K562 (cell line): Measurements from ENCODE around the gene LYSMD4. TPM values are rescaled to one million over a fixed set of nuclear protein-coding genes. Genes with fewer than 3 reads are reported as not detected.

Source experiments
- ARNT ChIP-seq, 2 experiments: fragments of 450-650 bp; IDR thresholded peaks; 2 replicates each; pipeline ENCODE4 v1.6.1; 2016; ENCODE audit warnings: mild to moderate bottlenecking in 1 of 2
- BHLHE40 ChIP-seq: IDR thresholded peaks from 2 replicates; pipeline ENCODE4 v1.6.1; 2011; ENCODE audit warnings: low read length, improper control_type of control experiment
- CAMTA2 ChIP-seq: fragments of 250-450 bp; sonication (Bioruptor Pico); conservative IDR thresholded peaks from 2 replicates; pipeline ENCODE4 v1.5.1; 2022
- CBX5 ChIP-seq: IDR thresholded peaks from 2 replicates; pipeline ENCODE4 v1.6.1; 2014; ENCODE audit warnings: low read depth, borderline replicate concordance
- CHD1 ChIP-seq: fragments of 200-600 bp; sonication (generic); IDR thresholded peaks from one replicate; pipeline ENCODE4 v1.6.1; 2012; ENCODE audit warnings: mild to moderate bottlenecking, moderate library complexity, low read length, inconsistent platforms
- ERF ChIP-seq: fragments of 450-650 bp; formaldehyde crosslinking; IDR thresholded peaks from 2 replicates; pipeline ENCODE4 v1.4.0; 2020; ENCODE audit warnings: mild to moderate bottlenecking, mixed read lengths
- GATAD2B ChIP-seq: fragments of 450-650 bp; IDR thresholded peaks from 2 replicates; pipeline ENCODE4 v1.6.1; 2017; ENCODE audit warnings: mild to moderate bottlenecking, borderline replicate concordance
- HMG20A ChIP-seq: fragments of 450-650 bp; formaldehyde crosslinking; conservative IDR thresholded peaks from 2 replicates; pipeline ENCODE4 v1.4.0; 2020; ENCODE audit warnings: mild to moderate bottlenecking, mixed read lengths
- HNRNPLL ChIP-seq: fragments of 200-400 bp; formaldehyde crosslinking; IDR thresholded peaks from 2 replicates; pipeline ENCODE4 v1.6.1; 2017; ENCODE audit warnings: low read length, low read depth, mild to moderate bottlenecking; ENCODE audit not compliant: poor library complexity, severe bottlenecking
- JUND ChIP-seq, 2 experiments: IDR thresholded peaks; 2 replicates in 1 of 2; 3 replicates in 1 of 2; pipeline ENCODE4 v1.6.1; 2011; ENCODE audit warnings: borderline replicate concordance in 2 of 2, low read depth in 2 of 2, low read length in 2 of 2, improper control_type of control experiment in 1 of 2, missing biosample characterization in 1 of 2, missing genetic modification characterization in 1 of 2, missing genetic modification reagents in 1 of 2
- KDM5B ChIP-seq: fragments of 200-600 bp; sonication (generic); IDR thresholded peaks from 2 replicates; pipeline ENCODE4 v1.6.1; 2012; ENCODE audit warnings: low read depth, mild to moderate bottlenecking, moderate library complexity, low read length, control low read depth, inconsistent platforms; ENCODE audit not compliant: insufficient replicate concordance
- NBN ChIP-seq: fragments of 450-650 bp; IDR thresholded peaks from 2 replicates; pipeline ENCODE4 v1.6.1; 2016; ENCODE audit warnings: low read depth, mild to moderate bottlenecking
- NFATC3 ChIP-seq: fragments of 450-650 bp; IDR thresholded peaks from 2 replicates; pipeline ENCODE4 v1.6.1; 2017; ENCODE audit warnings: mild to moderate bottlenecking
- RAD21 ChIP-seq, 2 experiments: fragments of 250-450 bp in 1 of 2; fragments of 450-650 bp in 1 of 2; sonication (Bioruptor Pico) in 1 of 2; formaldehyde crosslinking in 1 of 2; IDR thresholded peaks in 1 of 2; conservative IDR thresholded peaks in 1 of 2; 2 replicates each; pipeline versions ENCODE4 v1.4.0 to v1.8.0; 2020 to 2022; ENCODE audit warnings: mild to moderate bottlenecking in 2 of 2, moderate library complexity in 1 of 2
- RBFOX2 ChIP-seq: fragments of 200-400 bp; formaldehyde crosslinking; IDR thresholded peaks from 2 replicates; pipeline ENCODE4 v1.6.1; 2017; ENCODE audit warnings: low read depth, mild to moderate bottlenecking, low read length, moderate library complexity
- RBM14 ChIP-seq: fragments of 200-400 bp; formaldehyde crosslinking; IDR thresholded peaks from 2 replicates; pipeline ENCODE4 v1.6.1; 2018; ENCODE audit warnings: low read depth, mild to moderate bottlenecking, low read length, moderate library complexity, borderline replicate concordance; ENCODE audit not compliant: insufficient read depth
- TBP ChIP-seq: optimal IDR thresholded peaks from 2 replicates; pipeline ENCODE3; 2011; ENCODE audit warnings: low read depth, low read length, improper control_type of control experiment
- ZBED1 ChIP-seq: IDR thresholded peaks from 2 replicates; pipeline ENCODE4 v1.6.1; 2014
- ZC3H11A ChIP-seq: IDR thresholded peaks from 2 replicates; pipeline ENCODE4 v1.6.1; 2012; ENCODE audit warnings: low read depth, low read length, improper control_type of control experiment
- ZNF212 ChIP-seq: fragments of 450-650 bp; formaldehyde crosslinking; IDR thresholded peaks from 2 replicates; pipeline ENCODE4 v1.4.0; 2020; ENCODE audit warnings: mild to moderate bottlenecking
- ZNF589 ChIP-seq: fragments of 200-800 bp; sonication (Bioruptor generic); IDR thresholded peaks from 2 replicates; pipeline ENCODE4 v1.6.1; 2016; ENCODE audit warnings: low read depth, missing genetic modification characterization, missing compliant biosample characterization
- ZSCAN29 ChIP-seq: fragments of 450-650 bp; IDR thresholded peaks from 2 replicates; pipeline ENCODE4 v1.6.1; 2017
- polyA plus RNA-seq, 8 experiments: library from polyadenylated mRNA; depleted of rRNA in 4 of 8; stranded (reverse) in 5 of 8; unstranded in 3 of 8; fragments of >200 nt; fragmentation: Nextera tagmentation in 2 of 8; fragmentation: Illumina TruSeq in 1 of 8; extraction: Ambion mirVana in 2 of 8; extraction: Trizol in 1 of 8; gene quantifications; 2 replicates each; pipeline versions ENCODE4 v1.2.1 to v1.2.3, GENCODE V29; 2011 to 2014; ENCODE audit warnings: inconsistent platforms in 1 of 8, missing spikeins in 1 of 8
- total RNA-seq, 7 experiments: library from RNA; depleted of rRNA in 6 of 7; stranded (reverse); fragments of >200 nt in 6 of 7; fragmentation: Illumina TruSeq in 2 of 7; extraction: Trizol in 2 of 7; gene quantifications; 2 replicates each; pipeline versions ENCODE4 v1.2.1 to v1.2.3, GENCODE V29; 2011 to 2021; ENCODE audit warnings: low replicate concordance in 1 of 7
- TF ChIP-seq, protein P1 (sequence below): sonication (generic); formaldehyde crosslinking; IDR thresholded peaks from 2 replicates; pipeline ENCODE4 v1.8.0; 2022; ENCODE audit warnings: mild to moderate bottlenecking, missing genetic modification reagents
- TF ChIP-seq, protein P2 (sequence below): fragments of 250-450 bp; sonication (Bioruptor Pico); IDR thresholded peaks from 2 replicates; pipeline ENCODE4 v1.8.0; 2022; ENCODE audit warnings: moderate library complexity, mild to moderate bottlenecking, inconsistent platforms

Gene LYSMD4
- total and polyA plus RNA-seq, 9 of the 15 experiments (the other 6 are each of a cell fraction or from before 2014, with no cell fraction given), result 0.46 to 3.1 (median 2.0) TPM

- TF ChIP-seq CHD1 (no peak), RAD21 (CRISPR knock-in tag; conservative IDR thresholded peaks at IDR 0.05 in 1 of 2, IDR thresholded peaks at IDR 0.05 in 1 of 2) (peak; percentile 80 to 87), ZNF589 (CRISPR knock-in tag) (0 out of 2 replicates have a peak, but pooled peaks have one; percentile 50), HMG20A (no peak), KDM5B (no peak), ERF (no peak), ZNF212 (CRISPR knock-in tag) (no peak), HNRNPLL (no peak), NBN (no peak), TBP (no peak), GATAD2B (no peak), JUND (IDR thresholded peaks at IDR 0.05; ENCODE audit: borderline replicate concordance, low read depth, low read length) (peak; percentile 23; the same call in 1 of the 2 replicates), JUND (tag; IDR thresholded peaks at IDR 0.05; ENCODE audit: borderline replicate concordance, low read depth, low read length) (no peak; the same call in 2 of the 3 replicates), RBM14 (no peak), ZBED1 (no peak), ZC3H11A (no peak), RBFOX2 (no peak), CAMTA2 (CRISPR knock-in tag) (no peak), BHLHE40 (no peak), ARNT (IDR thresholded peaks at IDR 0.05) (no peak), ZSCAN29 (no peak), CBX5 (no peak), NFATC3 (no peak; the same call in 1 of the 2 replicates)
- TF ChIP-seq, protein P1, sequence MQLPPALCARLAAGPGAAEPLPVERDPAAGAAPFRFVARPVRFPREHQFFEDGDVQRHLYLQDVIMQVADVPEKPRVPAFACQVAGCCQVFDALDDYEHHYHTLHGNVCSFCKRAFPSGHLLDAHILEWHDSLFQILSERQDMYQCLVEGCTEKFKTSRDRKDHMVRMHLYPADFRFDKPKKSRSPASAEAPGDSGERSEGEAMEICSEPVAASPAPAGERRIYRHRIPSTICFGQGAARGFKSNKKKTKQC (CRISPR knock-in tag), result no peak
- TF ChIP-seq, protein P2, sequence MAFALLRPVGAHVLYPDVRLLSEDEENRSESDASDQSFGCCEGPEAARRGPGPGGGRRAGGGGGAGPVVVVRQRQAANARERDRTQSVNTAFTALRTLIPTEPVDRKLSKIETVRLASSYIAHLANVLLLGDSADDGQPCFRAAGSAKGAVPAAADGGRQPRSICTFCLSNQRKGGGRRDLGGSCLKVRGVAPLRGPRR, result no peak
Observed at GRCh38 chr15:99704444-99704838, 28.8 kb downstream of the LYSMD4 start (continued).
